ENCODE data around the gene SPX.

DNA sequence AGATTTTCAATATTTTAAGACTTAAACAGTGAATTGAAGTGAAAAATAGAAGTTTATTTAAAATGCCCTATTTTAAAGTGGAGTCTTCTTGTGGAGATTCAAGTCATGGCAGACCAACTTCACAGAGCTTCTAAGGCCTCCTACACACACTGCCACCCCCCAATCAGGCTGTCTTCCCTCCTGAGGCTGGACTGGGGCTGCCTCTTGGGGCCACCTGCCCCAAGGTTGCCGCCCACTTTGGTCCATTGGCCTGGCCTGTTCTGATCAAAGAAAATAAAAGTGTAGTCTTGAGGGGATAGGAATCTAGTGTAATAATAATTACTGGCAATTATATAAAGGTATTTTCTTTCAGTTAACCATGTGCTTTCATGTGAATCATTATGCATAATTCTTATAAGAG is 23.2 kb upstream of the SPX start:
- TF ChIP-seq, protein P1, sequence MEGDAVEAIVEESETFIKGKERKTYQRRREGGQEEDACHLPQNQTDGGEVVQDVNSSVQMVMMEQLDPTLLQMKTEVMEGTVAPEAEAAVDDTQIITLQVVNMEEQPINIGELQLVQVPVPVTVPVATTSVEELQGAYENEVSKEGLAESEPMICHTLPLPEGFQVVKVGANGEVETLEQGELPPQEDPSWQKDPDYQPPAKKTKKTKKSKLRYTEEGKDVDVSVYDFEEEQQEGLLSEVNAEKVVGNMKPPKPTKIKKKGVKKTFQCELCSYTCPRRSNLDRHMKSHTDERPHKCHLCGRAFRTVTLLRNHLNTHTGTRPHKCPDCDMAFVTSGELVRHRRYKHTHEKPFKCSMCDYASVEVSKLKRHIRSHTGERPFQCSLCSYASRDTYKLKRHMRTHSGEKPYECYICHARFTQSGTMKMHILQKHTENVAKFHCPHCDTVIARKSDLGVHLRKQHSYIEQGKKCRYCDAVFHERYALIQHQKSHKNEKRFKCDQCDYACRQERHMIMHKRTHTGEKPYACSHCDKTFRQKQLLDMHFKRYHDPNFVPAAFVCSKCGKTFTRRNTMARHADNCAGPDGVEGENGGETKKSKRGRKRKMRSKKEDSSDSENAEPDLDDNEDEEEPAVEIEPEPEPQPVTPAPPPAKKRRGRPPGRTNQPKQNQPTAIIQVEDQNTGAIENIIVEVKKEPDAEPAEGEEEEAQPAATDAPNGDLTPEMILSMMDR (conservative IDR thresholded peaks at IDR 0.05), result no peak
- TF ChIP-seq EZH2 (IDR thresholded peaks at IDR 0.05; ENCODE audit: low read depth), result no peak

Data from PC-9 (cell line).